IgD-negative memory B cell (primary cell): ENCODE results near the gene CSTF1. TPM values are rescaled to one million over a fixed set of nuclear protein-coding genes. Genes with fewer than 3 reads are reported as not detected.
"Not testable (repeated sequence)": the region's sequence is repeated elsewhere in the genome, so short reads cannot be mapped to it uniquely, and the experiment has no call there.

Experiments
- H3K27ac Mint-ChIP-seq, 3 donors: one replicate each; pipeline ENCODE4 v1.8.0; 2020 to 2022; ENCODE audit warnings: mild to moderate bottlenecking in 3 of 3, mixed read lengths in 3 of 3, moderate library complexity in 1 of 3
- H3K27me3 Mint-ChIP-seq: one replicate; pipeline ENCODE4 v1.8.0; 2021; ENCODE audit warnings: mixed read lengths
- H3K36me3 Mint-ChIP-seq: one replicate; pipeline ENCODE4 v1.8.0; 2020; ENCODE audit warnings: mild to moderate bottlenecking, mixed read lengths
- H3K4me1 Mint-ChIP-seq, 3 donors: one replicate each; pipeline ENCODE4 v1.8.0; 2020 to 2022; ENCODE audit warnings: mixed read lengths in 3 of 3, mild to moderate bottlenecking in 1 of 3
- H3K4me3 Mint-ChIP-seq, 4 donors: one replicate each; pipeline ENCODE4 v1.8.0; 2020 to 2022; ENCODE audit warnings: mild to moderate bottlenecking in 4 of 4, mixed read lengths in 4 of 4, moderate library complexity in 3 of 4
- H3K9me3 Mint-ChIP-seq, 3 donors: one replicate each; pipeline ENCODE4 v1.8.0; 2020 to 2021; ENCODE audit warnings: mixed read lengths in 3 of 3, mild to moderate bottlenecking in 1 of 3
- polyA plus RNA-seq: library from polyadenylated mRNA; unstranded; fragments of 300-500 nt; fragmentation: Illumina TruSeq; gene quantifications from one replicate; pipeline ENCODE4 v1.2.3, GENCODE V29; 2021

The CSTF1 gene
- polyA plus RNA-seq, 1 donor from 2014 or later = 29.1 TPM

DNA sequence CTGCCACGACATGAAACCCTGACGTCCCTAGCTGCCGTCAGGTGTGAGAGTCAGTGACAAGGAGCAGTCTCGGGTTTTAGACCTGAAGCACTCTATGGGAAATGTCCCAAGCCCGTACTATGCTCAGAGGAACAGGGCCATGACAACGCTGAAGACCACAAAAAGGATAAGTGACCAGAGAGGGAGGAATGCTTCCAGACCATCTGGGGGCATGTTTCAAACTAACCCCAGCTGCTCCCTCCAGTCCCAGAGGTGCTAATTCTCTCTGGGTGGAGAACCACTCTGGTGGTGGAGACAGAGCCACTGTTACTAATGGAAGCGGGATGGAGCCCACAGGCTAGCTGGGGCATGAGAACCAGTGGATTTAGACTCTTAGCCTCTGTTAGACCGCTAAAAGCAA is 9.1 kb upstream of the CSTF1 start:
- no peak overlapping the region for H3K27ac Mint-ChIP-seq
- H3K9me3 Mint-ChIP-seq = no peaks in the 10 kb centered on the region
- H3K36me3 Mint-ChIP-seq = peaks cover 6% of the 10 kb centered on the region
- peaks cover 0 to 3% (median 0%) of the 10 kb centered on the region in 3 donors for H3K4me1 Mint-ChIP-seq
- H3K4me3 Mint-ChIP-seq = no peak overlapping the region
- H3K27me3 Mint-ChIP-seq = no peaks in the 10 kb centered on the region

DNA sequence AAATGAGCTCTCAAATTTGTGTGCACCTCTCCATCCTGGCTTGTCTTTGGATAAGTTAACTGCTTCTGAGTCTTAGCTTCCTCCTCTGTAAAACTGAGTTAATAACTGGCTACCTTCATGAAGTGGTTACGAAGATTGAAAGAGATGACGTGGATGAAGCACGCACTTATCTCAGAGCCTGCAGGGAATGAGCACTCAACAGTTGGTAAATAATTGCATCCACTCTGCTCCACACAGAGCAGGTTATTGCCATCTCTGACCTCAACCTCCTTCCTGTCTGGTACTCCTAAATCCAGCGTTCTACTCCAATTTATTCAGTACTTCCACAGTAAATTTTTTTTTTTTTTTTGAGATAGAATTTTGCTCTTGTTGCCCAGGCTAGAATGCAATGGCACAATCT is 7.3 kb upstream of the CSTF1 start:
- Mint-ChIP-seq H3K27me3 (no peaks in the 10 kb centered on the region), H3K9me3 (no peaks in the 10 kb centered on the region)

DNA sequence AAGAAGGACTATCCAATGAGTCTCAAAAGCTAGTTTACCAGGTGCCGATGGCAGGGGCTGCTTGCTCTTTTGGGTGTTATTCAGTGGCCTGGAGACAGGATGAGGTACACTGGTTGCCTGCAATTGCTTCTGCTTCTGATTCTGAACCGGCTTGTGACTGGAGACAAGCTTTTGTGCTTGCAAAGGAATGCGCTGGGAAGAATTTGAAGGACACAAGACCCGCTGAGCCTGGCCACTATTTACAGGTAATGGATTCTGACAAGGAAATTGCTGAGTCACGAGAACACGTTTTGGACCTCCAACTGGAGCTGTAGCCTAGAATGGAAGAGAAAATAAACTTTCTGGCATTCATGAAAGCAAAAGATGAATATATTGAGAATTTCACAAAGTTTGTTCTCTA is 6.2 kb upstream of the CSTF1 start:
- Mint-ChIP-seq H3K4me3 (peak overlapping the region in 1 of 4 donors; percentile 25), H3K27ac (no peak overlapping the region), H3K27me3 (no peaks in the 10 kb centered on the region), H3K9me3 (no peaks in the 10 kb centered on the region), H3K36me3 (peaks cover 10% of the 10 kb centered on the region), H3K4me1 (peaks cover 0 to 9% (median 3%) of the 10 kb centered on the region in 3 donors)

More for the DNA sequence above, 7.3 kb upstream of the CSTF1 start:
- no peak overlapping the region for H3K4me3 Mint-ChIP-seq
- no peak overlapping the region for H3K27ac Mint-ChIP-seq
- peaks cover 10% of the 10 kb centered on the region for H3K36me3 Mint-ChIP-seq
- H3K4me1 Mint-ChIP-seq = peaks cover 0 to 7% (median 0%) of the 10 kb centered on the region in 3 donors

DNA sequence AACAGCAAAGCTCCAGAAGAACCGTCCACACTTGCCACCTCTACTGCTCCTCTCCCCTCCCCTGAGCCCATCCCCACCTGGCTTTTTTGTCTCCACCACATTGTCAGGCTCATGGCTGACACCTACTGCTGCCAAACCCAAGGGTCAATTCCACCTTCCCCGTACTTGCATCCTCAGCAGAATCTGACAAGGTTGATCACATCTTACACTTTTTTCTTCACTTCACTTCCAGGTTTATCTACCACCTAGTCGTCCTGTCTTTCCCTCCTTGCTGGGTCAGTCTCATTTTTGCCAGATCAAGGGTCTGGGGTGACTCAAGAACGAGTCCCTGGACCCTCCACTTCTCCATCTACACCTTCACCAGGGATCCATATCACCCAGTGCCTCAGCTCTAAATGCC is 3.6 kb upstream of the CSTF1 start:
- Mint-ChIP-seq H3K27ac (no peak overlapping the region), H3K4me3 (no peak overlapping the region)

DNA sequence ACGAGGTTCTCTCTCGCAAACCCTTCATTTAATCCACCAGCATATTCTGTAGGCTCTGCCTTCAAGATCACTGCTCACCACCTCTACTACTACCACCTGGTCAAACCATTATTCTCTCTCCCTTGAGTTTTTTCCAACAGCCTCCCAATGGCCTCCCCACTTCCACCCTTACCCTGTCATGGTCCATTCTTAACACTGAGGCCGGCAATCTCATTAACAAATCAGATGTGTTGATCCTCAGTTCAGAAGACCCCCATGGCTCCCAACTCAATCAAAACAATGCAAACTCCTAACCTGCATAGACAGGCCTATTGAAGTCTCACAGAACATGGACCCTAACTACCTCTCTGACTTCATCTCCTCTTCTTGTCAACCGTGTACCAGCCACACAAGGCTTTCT is 2.6 kb upstream of the CSTF1 start:
- Mint-ChIP-seq H3K27ac (no peak overlapping the region), H3K27me3 (no peaks in the 10 kb centered on the region), H3K9me3 (no peaks in the 10 kb centered on the region), H3K4me3 (peak overlapping the region in 2 of 4 donors; percentile 2 to 10), H3K4me1 (peaks cover 5 to 22% (median 18%) of the 10 kb centered on the region in 3 donors), H3K36me3 (peaks cover 13% of the 10 kb centered on the region)

More for the DNA sequence above, 3.6 kb upstream of the CSTF1 start:
- Mint-ChIP-seq H3K27me3 (no peaks in the 10 kb centered on the region), H3K9me3 (no peaks in the 10 kb centered on the region), H3K36me3 (peaks cover 14% of the 10 kb centered on the region), H3K4me1 (peaks cover 5 to 22% (median 15%) of the 10 kb centered on the region in 3 donors)

DNA sequence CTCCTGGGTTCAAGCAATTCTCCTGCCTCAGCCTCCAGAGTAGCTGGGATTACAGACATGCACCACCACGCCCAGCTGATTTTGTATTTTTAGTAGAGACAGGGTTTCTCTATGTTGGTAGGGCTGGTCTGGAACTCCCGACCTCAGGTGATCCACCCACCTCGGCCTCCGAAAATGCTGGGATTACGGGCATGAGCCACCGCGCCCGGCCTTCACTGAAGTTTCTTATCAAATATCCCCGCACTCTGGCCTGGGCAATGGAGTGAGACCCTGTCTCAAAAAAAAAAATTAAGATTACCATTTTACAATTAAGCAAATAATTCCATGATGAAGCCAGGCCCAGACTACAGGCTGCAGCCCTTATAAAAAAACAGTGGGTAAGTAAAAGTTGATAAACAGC is 2.0 kb upstream of the CSTF1 start:
- H3K27me3 Mint-ChIP-seq, H3K9me3 Mint-ChIP-seq, H3K27ac Mint-ChIP-seq, H3K4me3 Mint-ChIP-seq: not testable (repeated sequence)
- Mint-ChIP-seq H3K36me3 (peaks cover 11% of the 10 kb centered on the region), H3K4me1 (peaks cover 5 to 22% (median 21%) of the 10 kb centered on the region in 3 donors)

DNA sequence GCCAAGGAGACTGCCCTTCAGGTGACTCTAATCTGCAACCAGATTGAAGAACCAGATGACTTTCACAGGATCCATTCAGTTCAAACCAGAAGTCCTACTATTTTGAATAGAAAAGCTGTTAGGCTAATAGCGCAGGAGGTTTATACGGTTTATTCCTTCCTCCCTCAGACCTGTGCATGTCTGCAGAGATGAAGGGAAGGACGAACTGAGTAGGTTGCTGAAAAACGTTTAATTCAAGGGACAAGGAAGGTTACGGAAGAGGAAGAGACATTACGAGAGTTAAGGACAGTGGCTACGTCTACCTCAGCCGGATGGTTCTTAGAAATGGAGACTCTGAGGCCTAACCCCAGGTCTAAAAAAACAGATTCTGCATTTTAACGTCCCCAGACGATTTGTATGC is 1.4 kb upstream of the CSTF1 start:
- Mint-ChIP-seq H3K4me1 (peaks cover 5 to 22% (median 21%) of the 10 kb centered on the region in 3 donors), H3K27me3 (no peaks in the 10 kb centered on the region), H3K36me3 (peaks cover 11% of the 10 kb centered on the region), H3K9me3 (no peaks in the 10 kb centered on the region), H3K4me3 (no peak overlapping the region), H3K27ac (no peak overlapping the region)

DNA sequence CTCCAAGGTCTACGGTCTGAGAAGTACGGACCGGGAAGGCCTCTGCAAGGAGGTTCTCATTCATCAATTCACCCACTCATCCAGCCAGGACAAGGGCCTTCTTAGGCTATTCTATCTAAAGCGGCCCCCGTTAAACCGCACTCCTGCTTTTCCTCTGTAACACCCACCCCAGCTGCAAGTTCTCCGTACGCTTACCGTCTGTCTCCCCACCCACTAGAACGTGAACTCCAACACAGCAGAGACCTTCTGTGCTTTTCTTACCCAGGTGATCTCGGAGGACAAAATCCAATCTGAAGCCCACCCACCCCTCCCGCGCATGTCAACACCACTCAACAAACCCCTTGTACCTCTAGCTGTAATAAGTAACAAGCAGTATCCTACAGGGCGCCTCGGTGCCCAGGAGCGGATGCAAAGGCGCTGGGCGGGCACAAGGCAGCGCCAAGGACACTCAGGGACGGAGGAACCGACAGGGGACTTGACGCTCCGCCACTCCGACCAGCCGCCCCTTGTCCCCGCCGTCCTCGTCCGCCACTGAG is 781 bp upstream of the CSTF1 start:
- H3K4me1 Mint-ChIP-seq = peaks cover 5 to 22% (median 21%) of the 10 kb centered on the region in 3 donors
- H3K36me3 Mint-ChIP-seq = peaks cover 8% of the 10 kb centered on the region
- no peaks in the 10 kb centered on the region for H3K9me3 Mint-ChIP-seq

DNA sequence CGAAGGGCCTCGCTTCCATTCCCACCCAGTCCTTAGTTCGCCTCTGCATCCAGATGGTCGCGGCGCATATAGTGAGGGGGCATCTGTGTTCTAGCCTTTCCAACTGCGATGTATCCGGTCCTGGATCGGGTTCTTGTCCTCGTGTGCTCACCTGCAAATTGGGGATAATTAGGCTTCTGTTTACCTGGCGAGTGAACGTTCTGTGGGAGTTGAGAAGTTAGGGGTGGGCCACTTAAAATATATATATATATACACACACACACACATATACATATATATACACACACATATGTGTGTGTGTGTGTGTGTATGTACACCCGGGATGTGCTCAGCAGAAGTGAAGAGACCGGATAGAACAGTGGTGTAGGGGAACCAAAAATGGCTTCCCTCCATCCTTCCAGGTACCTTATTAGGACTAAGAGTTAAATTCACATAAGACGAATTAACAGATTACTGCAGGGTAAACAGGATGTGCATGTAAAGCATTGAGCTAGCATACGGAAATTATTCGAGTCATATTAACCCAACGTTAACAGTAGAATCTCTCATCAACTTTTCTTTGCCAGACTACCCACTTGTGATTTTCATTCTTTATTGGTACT is 537 bp downstream of the CSTF1 start:
- H3K4me1 Mint-ChIP-seq = peaks cover 5 to 22% (median 21%) of the 10 kb centered on the region in 3 donors
- H3K36me3 Mint-ChIP-seq = peaks cover 17% of the 10 kb centered on the region
- H3K27me3 Mint-ChIP-seq = no peaks in the 10 kb centered on the region
- no peaks in the 10 kb centered on the region for H3K9me3 Mint-ChIP-seq
- H3K27ac Mint-ChIP-seq = peak overlapping the region in 1 of 3 donors; percentile 46
- no peak overlapping the region for H3K4me3 Mint-ChIP-seq

More for the DNA sequence above, 781 bp upstream of the CSTF1 start:
- H3K27me3 Mint-ChIP-seq = no peaks in the 10 kb centered on the region
- H3K4me3 Mint-ChIP-seq = no peak overlapping the region
- H3K27ac Mint-ChIP-seq = no peak overlapping the region

DNA sequence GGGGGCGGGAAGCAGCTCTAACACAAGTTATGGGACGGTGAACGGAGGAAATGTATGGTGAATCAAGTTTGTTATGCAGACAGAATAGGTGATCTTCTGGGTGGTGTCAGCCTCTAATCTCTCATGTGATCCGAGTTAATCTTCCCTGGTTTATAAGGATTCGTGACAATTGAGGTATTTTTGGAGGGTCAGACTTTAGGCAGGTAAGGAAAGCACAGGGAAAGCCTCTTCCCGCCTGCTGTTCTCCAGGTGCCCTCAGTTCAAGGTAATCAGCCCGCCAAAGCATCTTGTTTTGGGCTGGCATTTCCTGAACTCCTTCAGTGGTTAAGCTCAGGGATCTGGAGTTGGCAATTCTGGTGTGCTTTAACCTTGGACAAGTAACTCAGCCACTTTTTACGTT is 1.2 kb downstream of the CSTF1 start:
- no peaks in the 10 kb centered on the region for H3K27me3 Mint-ChIP-seq
- H3K4me1 Mint-ChIP-seq = peaks cover 5 to 22% (median 21%) of the 10 kb centered on the region in 3 donors
- no peak overlapping the region for H3K27ac Mint-ChIP-seq
- H3K4me3 Mint-ChIP-seq = no peak overlapping the region
- peaks cover 17% of the 10 kb centered on the region for H3K36me3 Mint-ChIP-seq
- no peaks in the 10 kb centered on the region for H3K9me3 Mint-ChIP-seq

DNA sequence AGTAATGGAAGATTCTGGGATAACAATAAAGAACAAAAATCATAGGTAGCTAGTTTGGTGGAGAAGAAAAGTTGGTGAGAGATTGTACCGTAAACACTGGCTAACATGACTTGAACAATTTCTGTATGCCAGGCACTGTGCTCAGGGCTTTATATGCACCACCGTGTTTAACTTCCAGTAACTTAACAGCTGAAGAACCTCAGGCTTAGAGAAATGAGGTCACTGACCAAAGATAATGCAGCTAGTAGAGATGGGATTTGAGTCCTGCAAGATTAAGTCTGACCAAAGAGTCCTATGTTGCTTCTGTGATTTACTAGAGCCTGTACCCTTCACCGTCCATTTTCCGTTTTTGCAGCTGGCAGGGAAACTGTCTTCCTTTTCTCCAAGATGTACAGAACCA is 2.7 kb downstream of the CSTF1 start:
- Mint-ChIP-seq H3K4me3 (peak overlapping the region in 2 of 4 donors; percentile 1 to 16), H3K36me3 (peaks cover 16% of the 10 kb centered on the region), H3K27ac (no peak overlapping the region), H3K9me3 (no peaks in the 10 kb centered on the region), H3K27me3 (no peaks in the 10 kb centered on the region), H3K4me1 (peaks cover 9 to 24% (median 19%) of the 10 kb centered on the region in 3 donors)

DNA sequence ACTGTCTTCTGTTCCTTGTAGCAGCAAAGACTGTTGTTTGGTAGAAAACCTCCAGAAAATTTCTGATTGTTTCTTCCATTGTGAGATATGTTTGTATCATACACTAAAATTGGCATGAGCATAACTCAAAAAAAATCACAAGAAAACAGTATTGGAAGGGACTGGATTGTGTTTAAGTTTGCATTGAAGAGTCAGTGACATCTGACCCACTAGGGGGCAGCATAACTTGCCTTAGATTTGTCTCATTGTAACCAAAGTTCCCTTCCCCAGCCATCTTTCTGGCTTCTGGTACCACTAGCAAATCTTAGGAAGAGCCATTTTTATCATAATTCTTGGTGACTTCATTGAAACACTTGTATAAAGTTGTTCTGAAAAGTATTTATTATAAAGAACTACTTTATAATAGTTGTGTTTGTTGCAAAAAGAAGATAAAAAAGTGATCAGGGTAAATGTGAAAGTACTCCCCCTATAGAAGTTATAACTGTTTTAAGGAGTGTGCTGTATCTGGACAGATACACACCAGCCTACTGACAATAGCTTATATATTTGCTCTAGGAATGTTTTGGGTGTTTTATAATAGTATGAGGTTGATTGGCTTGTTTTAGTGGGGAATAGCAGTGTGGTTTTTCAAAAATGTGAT is 7.7 kb downstream of the CSTF1 start:
- Mint-ChIP-seq H3K27me3 (no peaks in the 10 kb centered on the region), H3K4me1 (peaks cover 4 to 6% (median 6%) of the 10 kb centered on the region in 3 donors), H3K27ac (no peak overlapping the region), H3K4me3 (no peak overlapping the region), H3K36me3 (peaks cover 19% of the 10 kb centered on the region), H3K9me3 (no peaks in the 10 kb centered on the region)

DNA sequence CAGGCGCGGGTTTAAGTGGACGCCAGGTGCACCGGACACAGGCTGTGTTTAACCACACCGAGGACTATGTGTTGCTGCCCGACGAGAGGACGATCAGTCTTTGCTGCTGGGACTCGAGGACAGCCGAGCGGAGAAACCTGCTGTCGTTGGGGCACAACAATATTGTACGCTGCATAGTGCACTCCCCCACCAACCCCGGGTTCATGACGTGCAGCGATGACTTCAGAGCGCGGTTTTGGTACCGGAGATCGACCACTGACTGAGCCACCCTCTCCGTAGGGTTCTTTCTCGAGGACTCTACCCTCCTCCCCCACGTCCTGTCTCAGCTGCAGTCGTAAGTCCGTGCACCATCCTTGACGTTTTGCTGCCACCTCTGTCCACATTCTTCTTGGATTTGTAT is 11.0 kb downstream of the CSTF1 start:
- H3K4me3 Mint-ChIP-seq = no peak overlapping the region
- H3K9me3 Mint-ChIP-seq = no peaks in the 10 kb centered on the region
- H3K27me3 Mint-ChIP-seq = no peaks in the 10 kb centered on the region
- H3K4me1 Mint-ChIP-seq = peaks cover 5 to 6% (median 6%) of the 10 kb centered on the region in 3 donors
- no peak overlapping the region for H3K27ac Mint-ChIP-seq
- peaks cover 19% of the 10 kb centered on the region for H3K36me3 Mint-ChIP-seq

DNA sequence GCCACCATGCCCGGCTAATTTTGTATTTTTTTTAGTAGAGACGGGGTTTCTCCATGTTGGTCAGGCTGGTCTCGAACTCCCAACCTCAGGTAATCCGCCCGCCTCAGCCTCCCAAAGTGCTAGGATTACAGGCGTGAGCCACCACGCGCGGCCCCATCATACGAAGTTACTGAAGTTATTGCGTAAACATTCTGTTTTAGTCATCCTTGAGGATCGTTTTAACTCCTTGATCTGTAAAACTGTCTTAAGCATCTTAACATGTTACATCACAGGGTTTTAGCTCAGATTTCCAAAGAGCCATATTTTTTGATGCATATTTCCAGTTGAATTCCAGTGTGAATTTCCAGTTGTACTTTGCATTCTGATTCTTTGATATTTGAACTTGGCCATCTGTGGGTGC is 12.9 kb downstream of the CSTF1 start:
- H3K9me3 Mint-ChIP-seq, H3K4me3 Mint-ChIP-seq, H3K27me3 Mint-ChIP-seq, H3K27ac Mint-ChIP-seq, H3K4me1 Mint-ChIP-seq: not testable (repeated sequence)
- H3K36me3 Mint-ChIP-seq = peaks cover 17% of the 10 kb centered on the region

DNA sequence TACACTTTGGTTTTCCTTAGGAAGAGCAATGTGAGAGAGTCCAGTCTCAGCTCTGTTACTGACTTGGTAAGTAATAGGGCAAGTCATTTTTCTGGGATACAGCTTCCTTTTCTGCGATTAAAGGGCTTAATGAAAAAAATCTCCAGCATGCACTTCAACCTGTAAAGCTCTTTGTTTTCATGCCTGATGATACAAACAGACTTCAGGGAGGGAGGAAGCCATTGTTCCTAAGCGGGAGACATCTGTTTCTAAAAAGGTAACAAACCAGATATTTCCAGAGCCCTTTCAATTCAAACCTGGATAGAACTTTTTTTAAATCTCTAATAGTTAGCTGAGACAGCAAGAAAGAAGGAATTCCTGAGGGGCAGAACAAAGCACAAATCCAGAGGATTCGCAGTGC is 14.5 kb downstream of the CSTF1 start:
- H3K36me3 Mint-ChIP-seq = peaks cover 17% of the 10 kb centered on the region

DNA sequence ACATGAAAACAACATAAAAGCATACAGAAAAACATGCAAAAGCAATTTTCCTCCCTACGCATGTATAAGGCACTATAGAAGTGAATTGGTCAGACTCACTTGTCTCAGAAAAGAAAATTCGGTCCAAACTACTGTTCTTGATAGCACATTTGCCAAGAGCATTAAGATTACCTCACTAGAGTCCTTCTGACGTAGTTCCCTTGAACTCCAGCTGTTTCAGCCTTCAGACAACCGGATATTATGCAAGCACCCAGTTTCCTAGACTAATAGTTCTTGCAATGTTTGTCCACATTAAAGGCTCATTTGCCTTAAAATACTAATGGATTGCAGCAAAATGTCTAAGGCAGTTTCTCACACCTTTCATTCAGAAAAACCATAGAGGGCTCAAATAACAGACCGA is 17.1 kb downstream of the CSTF1 start:
- Mint-ChIP-seq H3K9me3 (no peaks in the 10 kb centered on the region), H3K27me3 (no peaks in the 10 kb centered on the region), H3K4me1 (peaks cover 8 to 13% (median 10%) of the 10 kb centered on the region in 3 donors), H3K4me3 (no peak overlapping the region), H3K36me3 (peaks cover 11% of the 10 kb centered on the region), H3K27ac (no peak overlapping the region)

More for the DNA sequence above, 14.5 kb downstream of the CSTF1 start:
- H3K4me1 Mint-ChIP-seq = peaks cover 6 to 8% (median 7%) of the 10 kb centered on the region in 3 donors
- H3K4me3 Mint-ChIP-seq = no peak overlapping the region
- no peaks in the 10 kb centered on the region for H3K27me3 Mint-ChIP-seq
- H3K27ac Mint-ChIP-seq = no peak overlapping the region
- no peaks in the 10 kb centered on the region for H3K9me3 Mint-ChIP-seq
